GM21528 (cell line): ENCODE measurements around the gene CTRL.
A peak's percentile ranks its signal among the peaks of the same experiment; 100 is the strongest.

Experiments
- ATAC-seq: cut with Tn5 transposase; IDR thresholded peaks from one replicate; pipeline ENCODE4 v1.9.1; 2021; ENCODE audit warnings: mild to moderate bottlenecking, moderate library complexity; ENCODE audit not compliant: unreplicated experiment, low FRiP score

The CTRL gene

DNA sequence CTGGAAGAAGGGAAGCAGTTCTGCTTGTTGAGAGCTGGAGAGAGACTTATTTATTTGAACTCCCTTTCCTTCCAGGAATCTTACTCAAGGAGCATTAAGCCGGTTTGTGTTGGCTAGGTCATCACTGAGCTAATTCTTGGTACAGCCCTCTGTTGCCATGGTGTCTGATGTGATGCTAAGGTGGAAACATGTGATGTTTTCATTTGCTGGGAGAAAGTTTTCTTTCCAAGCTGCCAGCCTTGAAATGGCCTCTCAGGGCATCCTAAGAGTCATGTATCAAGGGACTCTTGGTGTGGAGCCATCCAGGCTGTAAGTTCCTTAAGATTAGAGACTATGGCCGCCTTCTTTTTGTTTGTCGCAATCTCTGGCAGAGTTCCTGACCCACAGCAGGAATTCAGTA is 34.4 kb downstream of the CTRL start:
- ATAC-seq = no peak

DNA sequence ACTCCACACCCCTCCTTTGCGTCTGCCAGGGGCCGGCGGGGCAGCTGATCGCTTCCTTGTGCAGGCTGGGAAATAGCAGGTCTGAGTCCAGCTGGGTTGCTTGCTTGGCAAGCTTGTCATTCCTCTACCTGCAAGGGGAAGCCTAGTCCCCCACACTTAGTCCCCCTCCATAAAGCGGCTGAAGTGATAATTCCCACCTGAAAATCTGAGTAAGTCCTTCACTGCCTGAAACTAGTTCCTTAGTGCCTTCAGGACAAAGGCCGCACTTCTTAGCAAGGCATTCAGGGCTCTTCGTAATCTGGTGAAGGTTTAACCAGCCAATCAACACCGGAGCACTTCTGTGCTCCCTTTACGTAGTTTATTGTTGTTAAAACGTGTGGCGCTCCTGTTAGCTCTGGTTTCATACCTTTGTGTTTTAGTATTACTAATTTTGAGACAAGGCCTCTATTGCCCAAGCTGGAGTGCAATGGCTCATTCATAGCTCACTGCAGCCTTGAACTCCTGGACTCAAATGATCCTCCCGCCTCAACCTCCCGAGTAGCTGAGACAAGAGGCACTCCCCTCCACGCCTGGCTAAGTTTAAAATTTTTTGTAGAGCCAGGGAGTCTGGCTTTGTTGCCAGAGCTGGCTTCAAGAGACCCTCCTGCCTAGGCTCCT is 37.8 kb downstream of the CTRL start:
- peak; percentile 6 for ATAC-seq

DNA sequence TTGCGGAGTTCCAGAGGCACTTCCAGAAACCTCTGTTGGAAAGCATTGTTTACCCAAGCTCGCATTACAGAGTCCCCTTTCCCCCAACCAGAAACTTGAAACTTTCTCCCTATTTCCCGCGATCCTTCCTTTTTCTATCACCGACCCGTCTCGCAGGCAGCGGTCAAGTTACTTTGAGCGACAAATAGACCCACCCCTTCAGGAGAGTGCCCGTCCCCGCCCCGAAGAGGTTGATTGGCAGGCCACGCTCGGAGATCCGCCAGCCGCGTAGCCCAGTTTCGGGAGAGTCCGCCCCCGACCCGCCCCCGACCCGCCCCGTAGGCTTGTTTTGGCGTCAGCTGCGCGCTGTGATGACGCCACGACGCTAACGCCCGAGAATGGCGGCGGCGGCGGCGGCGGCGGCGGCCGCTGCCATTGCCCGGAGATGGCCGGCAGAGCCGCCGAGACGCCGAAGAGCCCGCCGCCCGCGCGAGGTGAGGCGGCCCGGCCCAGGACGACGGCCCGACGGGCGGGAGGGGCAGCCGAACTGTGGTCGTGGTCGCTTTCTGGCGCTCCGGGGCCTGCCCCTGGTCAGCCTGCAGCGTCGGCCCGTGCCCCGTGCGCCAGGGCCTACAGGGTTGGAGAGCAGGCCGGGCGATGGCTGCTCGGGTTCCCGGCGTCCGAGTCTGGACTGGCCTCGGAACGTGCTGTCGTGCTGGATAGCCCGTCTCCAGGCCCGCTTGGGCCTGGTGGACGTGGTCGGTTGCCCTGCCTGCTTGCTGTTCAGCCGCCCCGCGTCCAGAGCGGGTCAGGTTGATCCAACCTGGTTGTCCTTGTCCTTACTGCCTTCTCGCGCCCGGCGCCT is 38.5 kb downstream of the CTRL start, which contains the start of gene PSKH1:
Gene PSKH1 (plus strand): TSS at position 356 of the 844 bp plus-strand sequence. CDS start 15,496 bp downstream, outside the sequence.
- peak; percentile 84 for ATAC-seq

DNA sequence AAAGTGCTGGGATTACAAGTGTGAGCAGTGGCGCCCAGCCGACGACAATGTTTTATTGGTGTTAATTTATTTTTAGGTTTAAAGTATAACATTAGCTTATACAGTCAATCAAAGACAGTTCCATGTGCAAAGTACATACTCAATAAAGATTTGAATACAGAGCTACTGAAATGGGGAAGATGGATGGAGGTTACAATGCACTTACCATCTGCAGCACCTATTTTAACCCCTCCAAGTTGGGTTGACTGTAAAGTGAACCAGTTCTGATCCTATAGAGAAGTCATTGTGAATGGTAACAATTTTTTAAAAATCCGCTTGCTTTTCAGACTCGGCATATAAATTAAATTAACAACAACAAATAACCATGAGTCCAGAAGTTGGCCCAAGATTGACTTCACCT is 39.3 kb downstream of the CTRL start:
- no peak for ATAC-seq

DNA sequence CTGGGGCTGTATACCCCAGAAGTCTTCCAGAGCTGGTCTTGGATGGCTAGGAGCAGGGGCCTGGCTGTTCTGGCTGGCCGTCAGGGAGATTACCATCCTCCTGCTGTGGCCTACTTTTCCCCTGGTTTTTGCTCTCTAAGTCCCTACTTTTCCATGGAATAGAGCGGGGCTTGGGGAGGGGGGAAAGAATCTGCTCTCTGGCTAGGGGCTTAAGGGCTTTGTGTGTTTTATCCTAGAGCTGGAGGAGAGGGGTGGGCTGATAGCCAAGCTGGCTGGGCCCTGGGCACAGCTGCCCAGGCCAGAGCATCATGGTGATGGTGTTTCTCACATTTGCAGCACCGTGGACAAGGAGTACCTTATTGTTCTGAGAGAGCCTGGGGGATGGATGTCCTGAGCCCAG is 43.3 kb downstream of the CTRL start:
- ATAC-seq = no peak

DNA sequence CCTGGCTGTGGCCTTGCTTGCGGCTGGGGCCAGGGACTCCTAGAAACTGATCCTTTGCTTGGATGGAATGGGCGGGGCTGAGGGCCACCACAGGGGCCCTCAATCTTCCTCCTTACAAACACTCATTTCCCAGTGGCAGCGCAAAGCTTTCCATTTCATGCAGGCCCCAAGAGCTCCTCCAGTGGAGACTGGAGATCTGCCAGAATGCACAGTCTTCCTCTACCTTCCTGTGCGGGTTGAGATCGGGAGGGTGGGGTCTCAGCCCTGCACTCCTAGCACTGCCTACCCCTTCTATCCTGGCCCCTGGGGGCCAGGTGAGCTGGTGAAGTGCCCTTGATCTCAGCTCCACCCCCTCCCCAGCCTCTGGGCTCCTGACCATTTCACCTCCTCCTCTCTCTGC is 45.3 kb downstream of the CTRL start:
- ATAC-seq = no peak

DNA sequence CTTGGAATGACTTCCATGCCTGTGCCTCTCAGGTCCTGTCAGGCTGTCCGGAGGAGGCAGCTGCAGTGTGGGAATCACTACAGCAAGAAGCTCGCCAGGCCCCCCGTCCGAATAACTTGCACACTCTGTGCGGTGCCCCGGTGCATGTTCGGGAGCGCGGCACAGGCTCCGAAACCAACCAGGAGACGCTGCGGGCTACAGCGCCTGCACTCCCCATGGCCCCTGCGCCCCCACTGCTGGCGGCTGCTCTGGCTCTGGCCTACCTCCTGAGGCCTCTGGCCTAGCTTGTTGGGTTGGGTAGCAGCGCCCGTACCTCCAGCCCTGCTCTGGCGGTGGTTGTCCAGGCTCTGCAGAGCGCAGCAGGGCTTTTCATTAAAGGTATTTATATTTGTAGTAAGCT is 45.7 kb downstream of the CTRL start:
- no peak for ATAC-seq

DNA sequence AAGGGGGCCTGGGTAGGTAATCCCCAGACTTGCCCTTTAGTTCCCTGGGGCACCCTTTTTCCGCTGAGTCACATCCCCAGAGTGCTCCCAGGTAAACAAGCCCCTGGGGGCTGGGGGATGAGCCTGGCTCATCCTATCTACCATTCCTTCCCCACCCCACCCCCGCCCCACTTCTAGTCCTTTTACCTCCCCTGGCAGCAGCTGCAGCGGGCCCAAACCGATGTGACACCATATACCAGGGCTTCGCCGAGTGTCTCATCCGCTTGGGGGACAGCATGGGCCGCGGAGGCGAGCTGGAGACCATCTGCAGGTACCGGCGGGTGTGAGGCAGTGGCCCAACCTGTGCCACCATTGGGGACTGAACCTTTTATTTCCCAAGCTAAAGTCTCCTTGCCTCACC is 46.1 kb downstream of the CTRL start:
- ATAC-seq = no peak

DNA sequence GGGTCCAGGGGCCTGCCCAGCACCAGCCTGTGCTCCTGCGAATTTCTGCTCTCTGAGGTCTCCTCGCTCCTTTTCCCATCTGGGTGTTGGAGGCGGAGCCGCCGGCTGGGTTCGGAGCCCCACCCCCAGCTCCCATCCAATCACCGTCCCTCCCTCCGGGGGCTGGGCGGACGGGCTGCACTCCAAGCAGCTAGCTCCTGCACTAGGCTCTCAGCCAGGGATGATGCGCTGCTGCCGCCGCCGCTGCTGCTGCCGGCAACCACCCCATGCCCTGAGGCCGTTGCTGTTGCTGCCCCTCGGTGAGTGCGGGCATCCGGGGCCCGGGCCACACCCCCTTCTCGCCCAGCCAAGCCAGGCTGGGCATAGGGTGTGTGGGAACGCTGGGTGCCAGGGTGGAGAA is 47.0 kb downstream of the CTRL start, which contains the start of gene NRN1L:
Gene NRN1L (plus strand): TSS at position 202 of the 400 bp plus-strand sequence. CDS start 19 bp downstream, at position 221.
- no peak for ATAC-seq

DNA sequence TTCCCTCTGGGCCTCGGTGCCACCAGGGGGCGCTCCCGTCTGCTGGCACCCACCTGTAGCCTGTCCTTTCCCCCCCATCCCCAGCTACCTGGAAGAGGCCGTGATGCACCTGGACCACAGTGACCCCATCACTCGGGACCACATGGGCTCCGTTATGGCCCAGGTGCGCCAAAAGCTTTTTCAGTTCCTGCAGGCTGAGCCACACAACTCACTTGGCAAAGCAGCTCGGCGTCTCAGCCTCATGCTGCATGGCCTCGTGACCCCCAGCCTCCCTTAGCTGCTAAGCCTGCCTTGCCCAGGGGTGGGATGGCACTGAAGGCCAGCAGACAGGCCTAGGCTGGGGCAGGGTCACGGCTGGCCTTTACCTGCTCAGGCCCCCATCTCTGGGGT is 47.8 kb downstream of the CTRL start:
- no peak for ATAC-seq

DNA sequence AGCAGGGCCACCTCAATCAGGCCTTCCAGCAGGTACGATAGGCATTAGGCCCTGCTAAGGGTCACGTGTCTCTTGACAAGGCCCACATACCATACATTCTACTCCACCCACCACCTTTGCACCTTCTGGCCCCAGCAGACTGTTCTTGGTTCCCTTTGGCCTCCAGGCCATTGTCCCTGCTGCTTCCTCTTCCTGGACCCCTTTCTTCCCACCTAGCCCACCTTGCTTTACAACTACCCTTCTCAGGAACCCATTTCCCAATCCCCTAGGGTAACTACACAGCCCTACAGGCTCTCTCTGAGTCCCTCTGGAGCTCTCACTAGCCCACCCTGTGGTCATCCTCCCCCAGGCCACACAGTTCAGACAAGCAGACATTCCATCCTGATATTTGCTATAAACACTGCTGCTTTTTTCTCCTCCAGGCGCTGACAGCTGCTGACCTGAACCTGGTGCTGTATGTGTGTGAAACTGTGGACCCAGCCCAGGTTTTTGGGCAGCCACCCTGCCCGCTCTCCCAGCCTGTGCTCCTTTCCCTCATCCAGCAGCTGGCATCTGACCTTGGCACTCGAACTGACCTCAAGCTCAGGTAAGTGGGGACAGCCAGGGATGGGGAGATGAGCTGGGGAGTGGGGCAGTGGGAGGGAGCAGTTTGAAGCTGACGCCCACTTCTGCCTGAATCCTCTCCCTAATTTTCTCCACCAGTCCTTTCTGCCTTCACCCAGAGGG is 48.4 kb downstream of the CTRL start:
- no peak for ATAC-seq

DNA sequence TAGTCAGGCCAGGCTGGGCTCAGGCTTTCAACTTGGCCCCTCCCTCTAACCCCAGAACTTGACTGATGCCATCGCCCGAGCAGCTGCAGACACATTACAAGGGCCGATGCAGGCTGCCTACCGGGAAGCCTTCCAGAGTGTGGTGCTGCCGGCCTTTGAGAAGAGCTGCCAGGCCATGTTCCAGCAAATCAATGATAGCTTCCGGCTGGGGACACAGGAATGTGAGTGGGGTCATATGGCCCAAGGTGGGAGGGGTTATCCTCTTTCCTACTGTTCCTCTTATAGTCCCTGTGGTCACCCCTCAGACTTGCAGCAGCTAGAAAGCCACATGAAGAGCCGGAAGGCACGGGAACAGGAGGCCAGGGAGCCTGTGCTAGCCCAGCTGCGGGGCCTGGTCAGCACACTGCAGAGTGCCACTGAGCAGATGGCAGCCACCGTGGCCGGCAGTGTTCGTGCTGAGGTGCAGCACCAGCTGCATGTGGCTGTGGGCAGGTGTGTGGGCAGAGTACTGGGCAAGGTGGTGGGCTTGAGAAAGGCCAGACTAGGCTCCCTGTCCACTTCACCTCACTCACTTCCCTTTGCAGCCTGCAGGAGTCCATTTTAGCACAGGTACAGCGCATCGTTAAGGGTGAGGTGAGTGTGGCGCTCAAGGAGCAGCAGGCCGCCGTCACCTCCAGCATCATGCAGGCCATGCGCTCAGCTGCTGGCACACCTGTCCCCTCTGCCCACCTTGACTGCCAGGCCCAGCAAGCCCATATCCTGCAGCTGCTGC is 49.1 kb downstream of the CTRL start:
- ATAC-seq = no peak

DNA sequence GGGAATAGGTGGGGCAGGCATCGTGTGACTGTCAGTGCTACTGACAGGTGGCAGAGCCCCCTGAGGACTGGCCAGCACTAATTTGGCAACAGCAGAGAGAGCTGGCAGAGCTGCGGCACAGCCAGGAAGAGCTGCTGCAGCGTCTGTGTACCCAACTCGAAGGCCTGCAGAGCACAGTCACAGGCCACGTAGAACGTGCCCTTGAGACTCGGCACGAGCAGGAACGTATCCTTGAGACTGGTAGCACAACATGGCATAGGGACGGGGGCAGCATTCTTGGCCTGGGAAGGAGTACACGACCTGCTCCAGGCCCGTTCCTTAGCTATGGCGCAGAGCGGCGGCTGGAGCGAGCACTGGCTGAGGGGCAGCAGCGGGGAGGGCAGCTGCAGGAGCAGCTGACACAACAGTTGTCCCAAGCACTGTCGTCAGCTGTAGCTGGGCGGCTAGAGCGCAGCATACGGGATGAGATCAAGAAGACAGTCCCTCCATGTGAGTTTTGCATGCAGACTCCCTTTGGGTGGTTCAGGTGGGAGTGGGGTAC is 50.0 kb downstream of the CTRL start:
- ATAC-seq = no peak

DNA sequence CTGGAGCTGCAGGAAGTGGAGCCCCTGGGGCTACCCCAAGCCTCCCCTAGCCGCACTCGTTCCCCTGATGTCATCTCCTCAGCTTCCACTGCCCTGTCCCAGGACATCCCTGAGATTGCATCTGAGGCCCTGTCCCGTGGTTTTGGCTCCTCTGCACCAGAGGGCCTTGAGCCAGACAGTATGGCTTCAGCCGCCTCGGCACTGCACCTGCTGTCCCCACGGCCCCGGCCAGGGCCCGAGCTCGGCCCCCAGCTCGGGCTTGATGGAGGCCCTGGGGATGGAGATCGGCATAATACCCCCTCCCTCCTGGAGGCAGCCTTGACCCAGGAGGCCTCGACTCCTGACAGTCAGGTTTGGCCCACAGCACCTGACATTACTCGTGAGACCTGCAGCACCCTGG is 51.1 kb downstream of the CTRL start:
- ATAC-seq = no peak

DNA sequence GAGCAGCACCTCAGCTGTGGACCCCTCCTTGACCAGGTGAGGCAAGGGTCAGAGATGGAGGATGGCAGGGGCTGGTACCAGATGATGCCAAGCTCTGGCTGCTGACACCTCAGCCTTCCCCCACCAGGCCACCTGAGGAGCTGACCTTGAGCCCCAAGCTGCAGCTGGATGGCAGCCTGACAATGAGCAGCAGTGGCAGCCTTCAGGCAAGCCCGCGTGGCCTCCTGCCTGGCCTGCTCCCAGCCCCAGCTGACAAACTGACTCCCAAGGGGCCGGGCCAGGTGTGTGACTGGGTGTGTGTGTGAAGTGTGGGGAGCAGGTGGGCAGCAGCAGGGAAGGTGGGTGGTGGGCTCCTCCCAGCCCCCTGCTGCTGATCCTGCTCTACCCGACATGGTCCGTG is 51.7 kb downstream of the CTRL start:
- no peak for ATAC-seq
